Ectodermal cell (in vitro differentiated cells): ENCODE data around the gene ARPP21. TPM values are rescaled to one million over a fixed set of nuclear protein-coding genes. Genes with fewer than 3 reads are reported as not detected.

Experiments
- H3K27ac ChIP-seq: 2 replicates; pipeline ENCODE4 v1.7.0; 2013; ENCODE audit warnings: mild to moderate bottlenecking, low read depth, low read length; ENCODE audit not compliant: insufficient read depth, poor library complexity, severe bottlenecking
- H3K27me3 ChIP-seq: 2 replicates; pipeline ENCODE4 v1.7.0; 2013; ENCODE audit warnings: mild to moderate bottlenecking, low read length; ENCODE audit not compliant: insufficient read depth, control insufficient read depth, poor library complexity, severe bottlenecking
- H3K36me3 ChIP-seq: one replicate; pipeline ENCODE4 v1.7.0; 2013; ENCODE audit warnings: low read length; ENCODE audit not compliant: control insufficient read depth, insufficient read depth
- H3K4me1 ChIP-seq: one replicate; pipeline ENCODE4 v1.7.0; 2013; ENCODE audit warnings: low read length; ENCODE audit not compliant: control insufficient read depth, insufficient read depth
- H3K4me3 ChIP-seq: 2 replicates; pipeline ENCODE4 v1.7.0; 2013; ENCODE audit warnings: low read depth, low read length, control low read depth; ENCODE audit not compliant: insufficient read depth
- H3K9me3 ChIP-seq: 2 replicates; pipeline ENCODE4 v1.7.0; 2013; ENCODE audit warnings: mild to moderate bottlenecking, low read length, moderate library complexity; ENCODE audit not compliant: control insufficient read depth
- WGBS, 2 experiments: methylation state at CpG; one replicate each; pipeline ENCODE4 v1.1.7; 2013; ENCODE audit warnings: missing lambda C conversion rate in 2 of 2; 5-methylcytosine and 5-hydroxymethylcytosine counted together
- polyA plus RNA-seq, 4 experiments: library from polyadenylated mRNA; stranded (reverse); fragments of 50-300 nt; gene quantifications; one replicate each; pipeline ENCODE4 v1.2.3, GENCODE V29; 2013

ARPP21 gene
- polyA plus RNA-seq (2013, experiment 1 of 4) = 0.33 TPM
- 0.12 TPM for polyA plus RNA-seq (2013, experiment 2 of 4)
- polyA plus RNA-seq (2013, experiment 3 of 4) = not detected
- 0.16 TPM for polyA plus RNA-seq (2013, experiment 4 of 4)

DNA sequence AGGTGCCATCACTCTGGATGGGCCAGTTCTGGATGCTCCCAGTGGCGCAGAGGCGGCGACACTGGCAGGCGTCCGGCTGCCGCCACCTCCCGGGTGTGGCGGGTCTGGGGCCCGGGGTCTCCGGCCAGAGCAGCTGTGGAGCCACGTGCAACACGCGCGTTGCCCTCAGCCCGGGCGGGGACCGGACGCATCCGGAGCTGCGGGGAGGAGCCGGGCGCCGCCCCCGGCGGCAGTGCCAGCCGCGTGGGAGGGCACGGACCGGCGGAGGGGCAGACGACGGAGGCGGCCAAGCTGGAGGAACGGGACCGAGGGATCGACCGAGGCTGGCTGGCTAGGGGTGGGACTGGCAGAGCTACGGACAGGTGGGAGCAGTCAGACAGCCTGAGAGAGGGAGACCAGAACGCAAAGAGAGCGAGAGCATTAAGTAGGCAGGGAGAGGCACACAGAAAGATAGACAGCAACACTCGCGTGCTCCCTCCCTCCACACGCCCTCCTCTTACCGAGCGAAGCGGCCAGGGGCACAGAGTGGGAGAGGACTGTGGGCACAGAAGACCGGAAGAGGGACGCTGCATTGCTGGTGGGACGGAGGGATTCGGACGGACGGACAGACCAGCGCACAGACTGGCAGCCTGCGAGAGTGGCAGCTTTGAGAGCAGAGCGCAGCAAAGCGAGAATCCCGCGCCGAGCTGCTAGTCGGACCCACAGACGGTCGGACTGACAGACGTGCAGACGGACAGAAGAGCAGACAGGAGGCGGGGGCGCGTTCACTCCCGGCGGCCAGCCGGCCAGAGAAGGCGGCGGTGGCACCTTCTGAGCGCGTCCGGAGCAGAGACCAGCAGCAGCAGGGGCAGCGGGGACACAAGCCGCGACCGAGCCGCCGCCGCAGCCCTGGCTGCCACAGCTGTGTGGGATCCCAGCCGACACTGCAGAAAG, at the start of gene ARPP21:
Gene ARPP21 (plus strand): TSS at position 272 of the 933 bp plus-strand sequence. CDS start 42,227 bp downstream, outside the sequence.
- Histone ChIP-seq H3K4me3 (peak within 1 kb of the TSS; percentile 48), H3K36me3 (no peaks in the 10 kb centered on the region), H3K27me3 (peaks cover 58% of the 10 kb centered on the region), H3K4me1 (no peaks in the 10 kb centered on the region), H3K27ac (no peak within 1 kb of the TSS), H3K9me3 (no peaks in the 10 kb centered on the region)
- 1% methylated on average over 83 of the region's 83 CpGs for WGBS, 2 experiments

DNA sequence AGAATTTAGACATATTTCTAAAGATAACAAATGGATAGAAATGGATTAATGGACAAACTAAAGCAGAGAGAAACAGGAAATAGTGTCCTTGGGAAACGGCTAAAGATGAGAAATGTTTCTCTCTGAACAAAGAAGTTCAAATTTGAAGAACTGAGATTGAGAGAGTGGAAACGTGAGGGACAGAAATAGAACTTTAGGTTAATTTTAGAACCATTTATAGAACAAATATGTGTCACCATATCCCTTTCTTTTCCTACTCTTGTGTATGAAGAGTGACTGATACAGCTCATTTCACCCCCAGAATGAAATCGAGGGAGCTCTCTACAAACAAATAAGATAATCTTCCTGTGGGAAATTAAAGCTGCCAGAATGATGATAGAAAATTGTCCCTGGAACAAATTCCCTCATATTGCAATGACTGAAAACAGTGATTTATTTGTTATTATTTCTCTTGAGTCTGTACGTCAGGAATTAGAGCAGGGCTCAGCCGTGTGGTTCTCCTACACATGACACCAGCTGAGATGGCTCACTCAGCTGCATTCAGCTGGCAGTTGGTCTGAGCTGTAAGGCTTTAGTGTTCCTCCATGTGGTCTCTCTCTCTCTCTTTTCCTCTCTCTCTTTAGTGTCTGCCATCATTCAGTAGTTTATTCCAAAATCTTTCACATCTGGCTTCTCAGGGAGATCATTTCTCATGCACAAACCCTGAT, 46.6 kb upstream of the ARPP21 start:
- 90 to 93% methylated on average over 3 to 4 of the region's 5 CpGs for WGBS, 2 experiments

DNA sequence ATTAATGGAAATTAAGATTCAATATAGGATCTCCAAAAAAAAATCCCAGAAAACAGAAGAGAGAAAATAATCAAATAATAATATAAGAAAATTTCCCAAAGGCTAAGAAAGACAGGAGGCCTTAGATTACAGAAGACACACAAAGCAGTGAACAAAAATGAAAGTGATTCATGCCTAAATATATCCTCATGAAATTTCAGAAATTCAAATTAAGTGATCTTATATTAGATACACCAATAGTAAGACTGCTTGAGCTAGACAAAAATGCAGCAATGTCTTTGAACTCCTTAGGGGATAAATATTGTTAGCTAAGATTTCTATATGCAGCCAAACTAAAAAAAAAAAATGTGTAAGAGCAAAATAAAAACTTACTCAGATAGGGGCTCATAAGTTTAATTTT, 44.6 kb upstream of the ARPP21 start:
- Histone ChIP-seq H3K36me3 (no peaks in the 10 kb centered on the region), H3K4me1 (no peaks in the 10 kb centered on the region), H3K27ac (no peak overlapping the region), H3K9me3 (no peaks in the 10 kb centered on the region), H3K27me3 (no peaks in the 10 kb centered on the region), H3K4me3 (no peak overlapping the region)

More for the DNA sequence above, 46.6 kb upstream of the ARPP21 start:
- Histone ChIP-seq H3K27ac (no peak overlapping the region), H3K27me3 (no peaks in the 10 kb centered on the region), H3K4me1 (no peaks in the 10 kb centered on the region), H3K4me3 (no peak overlapping the region), H3K9me3 (no peaks in the 10 kb centered on the region), H3K36me3 (no peaks in the 10 kb centered on the region)

DNA sequence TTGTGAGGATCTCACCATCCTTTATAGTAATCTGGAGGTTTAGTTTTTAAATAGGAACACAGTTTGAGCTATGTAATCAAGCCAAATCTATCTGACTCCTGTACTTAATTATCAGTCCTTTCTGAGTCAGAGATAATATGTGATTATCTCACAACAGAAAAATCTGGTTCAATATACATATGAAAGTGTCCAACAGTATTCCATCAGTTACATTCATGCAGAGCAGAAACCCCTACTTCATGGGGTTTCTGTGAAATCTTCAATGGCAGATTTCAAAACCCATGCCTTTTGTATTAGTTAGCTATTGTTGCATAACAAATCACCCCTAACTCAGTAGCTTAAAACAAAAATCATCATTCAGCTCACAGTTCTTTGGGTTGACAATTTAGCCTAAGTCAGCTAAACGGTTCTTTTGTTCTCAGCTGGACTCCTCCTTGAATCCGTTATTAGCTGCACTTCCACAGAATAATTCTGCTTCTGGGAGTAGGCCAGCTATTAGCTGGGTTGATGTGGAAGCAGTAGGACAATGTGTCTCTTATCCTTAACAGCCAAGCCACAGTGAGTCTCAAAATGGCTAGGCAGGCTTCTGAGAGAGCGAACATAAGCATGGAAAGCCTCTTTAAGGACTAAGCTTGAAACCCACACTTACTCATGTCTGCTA, 42.9 kb upstream of the ARPP21 start:
- no peaks in the 10 kb centered on the region for H3K4me1 ChIP-seq
- WGBS, 2 experiments = 65 to 69% methylated on average over 3 of the region's 3 CpGs
- H3K9me3 ChIP-seq = no peaks in the 10 kb centered on the region
- no peaks in the 10 kb centered on the region for H3K36me3 ChIP-seq
- H3K27me3 ChIP-seq = no peaks in the 10 kb centered on the region
- H3K27ac ChIP-seq = no peak overlapping the region
- H3K4me3 ChIP-seq = no peak overlapping the region

DNA sequence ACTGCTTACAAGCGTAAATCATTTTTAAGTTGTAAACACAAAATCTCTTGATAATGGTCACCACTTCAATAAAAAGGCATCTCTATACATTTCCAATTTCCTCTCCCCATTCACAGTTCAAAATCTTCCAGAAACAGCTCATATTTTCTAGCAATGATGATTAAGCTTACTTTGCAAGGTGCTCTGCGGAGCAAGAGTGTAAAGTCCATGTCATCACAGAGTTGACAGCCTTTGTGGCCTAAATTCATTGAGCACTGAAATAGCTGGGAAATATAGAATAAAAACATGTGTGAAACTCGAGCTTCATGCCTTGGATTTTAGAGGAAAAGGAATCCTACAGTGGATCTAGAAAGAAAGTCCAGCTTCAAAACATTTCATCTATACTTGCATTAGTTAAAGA, 41.8 kb upstream of the ARPP21 start:
- H3K9me3 ChIP-seq = no peaks in the 10 kb centered on the region
- H3K4me3 ChIP-seq = no peak overlapping the region
- H3K27ac ChIP-seq = no peak overlapping the region
- H3K4me1 ChIP-seq = no peaks in the 10 kb centered on the region
- H3K27me3 ChIP-seq = no peaks in the 10 kb centered on the region
- H3K36me3 ChIP-seq = no peaks in the 10 kb centered on the region
- WGBS, 2 experiments = 90 to 97% methylated on average over 3 of the region's 3 CpGs

DNA sequence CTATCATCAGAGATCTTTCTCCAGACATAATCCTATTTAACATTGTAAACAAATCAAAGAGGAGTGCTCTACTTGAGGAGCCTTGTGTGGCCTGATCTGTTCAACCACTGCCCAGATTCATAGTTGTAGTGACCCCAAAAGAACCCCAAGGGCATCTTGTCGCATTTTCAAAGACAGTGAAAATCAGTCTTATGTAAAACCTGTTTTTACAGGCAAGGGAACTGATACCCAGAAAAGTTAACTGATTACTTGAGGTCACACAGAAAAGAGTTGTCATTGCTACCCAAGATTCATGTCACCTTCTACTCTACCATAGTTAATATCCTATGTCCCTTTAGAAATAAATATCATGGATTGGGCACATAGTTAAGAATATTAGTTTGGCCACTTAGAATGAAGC, 40.5 kb upstream of the ARPP21 start:
- Histone ChIP-seq H3K27me3 (no peaks in the 10 kb centered on the region), H3K27ac (no peak overlapping the region), H3K9me3 (no peaks in the 10 kb centered on the region), H3K4me3 (no peak overlapping the region), H3K4me1 (no peaks in the 10 kb centered on the region), H3K36me3 (no peaks in the 10 kb centered on the region)
- 94 to 100% methylated on average over 1 of the region's 1 CpG for WGBS, 2 experiments

DNA sequence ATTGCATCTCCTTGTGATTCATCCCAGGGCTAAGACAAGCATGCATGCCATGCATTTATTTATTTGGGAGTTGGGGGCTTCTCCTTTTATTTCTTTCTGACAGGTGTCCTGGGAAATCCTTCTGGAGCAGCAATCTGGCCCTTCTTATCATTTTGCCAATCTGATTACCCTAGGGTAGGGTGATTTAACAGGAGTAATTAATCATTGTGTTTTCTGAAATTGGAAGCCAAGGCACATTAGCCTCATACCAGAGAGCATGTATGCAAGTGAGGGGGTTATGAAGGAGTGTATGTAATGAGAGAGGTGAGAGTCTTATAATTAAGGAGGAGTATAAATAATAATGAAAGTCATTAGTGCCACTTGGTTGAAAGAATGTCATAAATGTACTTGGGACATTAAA, 37.4 kb upstream of the ARPP21 start:
- Histone ChIP-seq H3K36me3 (no peaks in the 10 kb centered on the region), H3K27me3 (no peaks in the 10 kb centered on the region), H3K4me3 (no peak overlapping the region), H3K9me3 (no peaks in the 10 kb centered on the region), H3K27ac (no peak overlapping the region), H3K4me1 (no peaks in the 10 kb centered on the region)

DNA sequence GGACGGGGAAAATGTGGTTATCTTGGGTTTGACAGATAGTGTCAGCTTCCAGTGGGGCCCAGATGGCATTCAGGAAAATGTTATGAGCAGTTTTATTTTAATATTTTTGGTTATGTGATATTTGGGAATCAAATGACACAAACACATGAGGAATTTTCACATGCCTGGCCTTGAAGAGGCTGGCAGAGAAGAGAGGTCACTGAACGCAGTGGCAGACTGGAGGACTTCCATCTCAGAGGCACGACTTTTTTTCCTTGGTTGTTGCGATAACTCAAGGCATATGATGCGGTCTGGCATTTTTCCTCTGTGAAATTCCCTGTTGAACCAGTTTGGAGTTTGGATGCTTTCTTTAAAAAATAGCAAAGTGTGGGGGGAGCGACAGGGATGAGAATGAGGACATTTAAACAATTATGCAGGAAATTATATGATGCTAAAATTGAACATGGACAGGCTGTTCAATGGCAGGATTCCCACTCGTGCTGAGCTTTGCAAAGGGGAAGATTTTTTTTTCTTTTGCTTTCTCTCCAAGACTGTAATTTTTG, 36.9 kb upstream of the ARPP21 start:
- Histone ChIP-seq H3K36me3 (no peaks in the 10 kb centered on the region), H3K4me1 (no peaks in the 10 kb centered on the region), H3K9me3 (no peaks in the 10 kb centered on the region), H3K27ac (no peak overlapping the region), H3K27me3 (no peaks in the 10 kb centered on the region), H3K4me3 (no peak overlapping the region)
- 96 to 97% methylated on average over 7 of the region's 7 CpGs for WGBS, 2 experiments

DNA sequence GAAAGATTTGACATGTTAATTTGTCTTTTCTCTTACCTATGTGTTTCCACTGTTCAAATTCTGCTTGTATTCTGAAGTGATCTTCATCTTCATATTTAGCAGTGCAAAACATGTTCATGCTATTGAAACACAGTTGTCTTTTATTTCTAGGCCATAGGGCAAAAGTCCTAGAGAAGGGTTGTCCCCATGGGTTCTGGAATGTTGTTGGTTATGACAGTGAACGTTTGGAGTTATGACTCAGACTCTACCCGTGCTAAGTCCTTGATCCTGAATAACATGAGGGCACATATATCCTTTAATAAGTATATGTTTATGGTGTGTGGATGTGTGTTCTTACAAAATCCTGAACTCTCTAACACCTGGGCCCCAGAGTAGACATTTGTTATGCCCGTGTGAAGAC, 23.0 kb upstream of the ARPP21 start:
- Histone ChIP-seq H3K27me3 (no peaks in the 10 kb centered on the region), H3K4me3 (no peak overlapping the region), H3K27ac (no peak overlapping the region), H3K36me3 (no peaks in the 10 kb centered on the region), H3K9me3 (no peaks in the 10 kb centered on the region), H3K4me1 (no peaks in the 10 kb centered on the region)
- 93 to 100% methylated on average over 2 to 3 of the region's 3 CpGs for WGBS, 2 experiments

DNA sequence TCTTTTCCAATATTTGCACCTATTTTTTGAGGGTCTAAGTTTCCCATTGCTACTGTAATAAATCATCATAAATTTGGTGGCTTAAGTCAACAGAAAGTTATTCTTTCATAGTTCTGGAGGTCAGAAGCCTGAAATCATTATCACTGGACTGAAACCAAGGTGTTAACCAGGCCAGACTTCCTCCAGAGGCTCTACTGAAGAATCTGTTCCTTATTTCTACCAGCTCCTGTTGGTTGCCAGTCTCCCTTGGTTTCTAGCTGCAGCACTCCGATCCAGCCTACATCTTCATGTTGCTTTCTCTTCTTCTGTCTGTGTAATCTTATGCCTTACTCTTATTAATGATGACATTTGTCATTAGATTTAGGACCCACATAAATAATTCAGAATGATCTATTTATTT, 22.0 kb upstream of the ARPP21 start:
- WGBS, 2 experiments = 89 to 93% methylated on average over 1 of the region's 1 CpG
- Histone ChIP-seq H3K27me3 (no peaks in the 10 kb centered on the region), H3K4me3 (no peak overlapping the region), H3K9me3 (no peaks in the 10 kb centered on the region), H3K27ac (no peak overlapping the region), H3K4me1 (no peaks in the 10 kb centered on the region), H3K36me3 (no peaks in the 10 kb centered on the region)
